Activated T-cell treated with anti-CD3 and anti-CD28 coated beads for 4 hours (primary cell): ENCODE measurements around the gene AP4S1.

Experiments
- DNase-seq: peaks from one replicate; pipeline ENCODE4 v3.0.0-alpha.2; 2020

Gene AP4S1

DNA sequence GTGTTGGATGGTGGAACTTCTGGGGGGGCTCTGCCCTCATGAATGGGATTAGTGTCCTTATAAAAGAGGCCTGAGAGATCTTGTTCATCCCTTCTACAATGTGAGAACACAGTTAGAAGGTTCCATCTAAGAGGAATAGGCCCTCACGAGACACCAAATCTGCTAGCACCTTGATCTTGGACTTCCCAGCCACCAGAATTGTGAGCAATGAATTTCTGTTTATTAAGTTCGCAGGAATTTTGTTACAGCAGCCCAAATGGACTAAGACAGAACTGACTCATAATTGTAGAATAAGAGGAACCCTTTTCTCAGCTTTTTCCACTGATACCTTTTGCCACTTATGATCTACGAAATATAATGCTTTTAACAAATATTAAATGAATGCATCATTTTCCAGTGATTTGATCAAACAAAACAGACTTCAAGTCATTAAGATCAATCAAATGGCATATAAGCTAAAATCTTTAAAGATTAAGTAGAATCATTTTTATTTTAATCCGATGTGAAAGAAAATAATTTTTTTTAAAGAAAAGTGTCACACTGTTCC lies 113.9 kb downstream of the AP4S1 start:
- DNase-seq = no peak

DNA sequence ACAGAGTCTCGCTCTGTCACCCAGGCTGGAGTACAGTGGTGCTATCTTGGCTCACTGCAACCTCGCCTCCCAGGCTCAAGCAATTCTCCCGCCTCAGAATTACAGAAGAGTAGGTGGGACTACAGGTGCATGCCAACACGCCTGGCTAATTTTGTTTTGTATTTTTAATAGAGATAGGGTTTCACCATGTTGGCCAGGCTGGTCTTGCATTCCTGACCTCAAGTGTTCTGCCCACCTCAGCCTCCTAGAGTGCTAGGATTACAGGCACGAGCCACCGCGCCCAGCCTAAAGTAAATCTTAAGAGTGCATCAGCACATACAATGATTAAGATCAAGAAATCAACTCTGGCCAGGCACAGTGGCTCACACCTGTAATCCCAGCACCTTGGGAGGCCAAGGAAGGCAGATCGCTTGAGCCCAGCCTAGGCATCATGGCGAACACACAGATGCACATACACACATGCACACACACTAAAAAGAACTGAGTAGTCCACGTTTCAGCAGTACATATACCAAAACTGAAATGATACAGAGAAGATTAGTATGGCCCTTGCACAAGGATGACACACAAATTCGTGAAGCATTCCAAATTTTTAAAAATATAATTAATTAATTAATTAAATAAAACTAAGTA lies 117.1 kb downstream of the AP4S1 start:
- DNase-seq = no peak
